Measurements from ENCODE around the gene ZNF207. TPM values are rescaled to one million over a fixed set of nuclear protein-coding genes. Genes with fewer than 3 reads are reported as not detected.

The ZNF207 gene
- total RNA-seq, 1 donor from 2014 or later: 240 TPM

DNA sequence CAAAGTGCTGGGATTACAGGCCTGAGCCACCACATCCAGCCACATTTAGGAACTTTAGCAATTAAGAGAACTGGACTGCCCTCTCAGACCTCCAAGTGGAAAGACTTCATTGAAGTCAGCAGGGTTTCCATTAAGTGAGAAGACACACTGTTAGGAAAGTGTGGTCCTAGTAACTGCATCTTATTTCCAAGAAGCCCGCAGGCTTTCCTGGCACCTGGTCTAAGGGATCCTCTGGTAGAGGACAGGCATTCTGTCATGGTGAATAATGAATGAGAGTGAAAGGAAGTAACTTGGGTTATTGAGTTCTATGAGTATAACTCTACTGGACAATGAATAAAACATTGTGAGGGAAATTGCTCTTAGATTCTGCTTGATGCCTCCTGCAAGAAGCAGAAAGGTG is 22.0 kb upstream of the ZNF207 start:
- TF ChIP-seq, protein P1, sequence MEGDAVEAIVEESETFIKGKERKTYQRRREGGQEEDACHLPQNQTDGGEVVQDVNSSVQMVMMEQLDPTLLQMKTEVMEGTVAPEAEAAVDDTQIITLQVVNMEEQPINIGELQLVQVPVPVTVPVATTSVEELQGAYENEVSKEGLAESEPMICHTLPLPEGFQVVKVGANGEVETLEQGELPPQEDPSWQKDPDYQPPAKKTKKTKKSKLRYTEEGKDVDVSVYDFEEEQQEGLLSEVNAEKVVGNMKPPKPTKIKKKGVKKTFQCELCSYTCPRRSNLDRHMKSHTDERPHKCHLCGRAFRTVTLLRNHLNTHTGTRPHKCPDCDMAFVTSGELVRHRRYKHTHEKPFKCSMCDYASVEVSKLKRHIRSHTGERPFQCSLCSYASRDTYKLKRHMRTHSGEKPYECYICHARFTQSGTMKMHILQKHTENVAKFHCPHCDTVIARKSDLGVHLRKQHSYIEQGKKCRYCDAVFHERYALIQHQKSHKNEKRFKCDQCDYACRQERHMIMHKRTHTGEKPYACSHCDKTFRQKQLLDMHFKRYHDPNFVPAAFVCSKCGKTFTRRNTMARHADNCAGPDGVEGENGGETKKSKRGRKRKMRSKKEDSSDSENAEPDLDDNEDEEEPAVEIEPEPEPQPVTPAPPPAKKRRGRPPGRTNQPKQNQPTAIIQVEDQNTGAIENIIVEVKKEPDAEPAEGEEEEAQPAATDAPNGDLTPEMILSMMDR (IDR thresholded peaks at IDR 0.05; ENCODE audit: unreplicated experiment): no peak
- no peaks in the 10 kb centered on the region for H3K27me3 Mint-ChIP-seq (ENCODE audit: low read depth)
- H3K36me3 Mint-ChIP-seq: peaks cover 5% of the 10 kb centered on the region
- no peak overlapping the region for H3K27ac Mint-ChIP-seq
- no peaks in the 10 kb centered on the region for H3K9me3 Mint-ChIP-seq
- H3K4me1 Mint-ChIP-seq: peaks cover 2% of the 10 kb centered on the region
- no peak for DNase-seq (ENCODE audit: low spot score in 2 of 2, unreplicated experiment in 2 of 2)
- no peak overlapping the region for H3K4me3 Mint-ChIP-seq

DNA sequence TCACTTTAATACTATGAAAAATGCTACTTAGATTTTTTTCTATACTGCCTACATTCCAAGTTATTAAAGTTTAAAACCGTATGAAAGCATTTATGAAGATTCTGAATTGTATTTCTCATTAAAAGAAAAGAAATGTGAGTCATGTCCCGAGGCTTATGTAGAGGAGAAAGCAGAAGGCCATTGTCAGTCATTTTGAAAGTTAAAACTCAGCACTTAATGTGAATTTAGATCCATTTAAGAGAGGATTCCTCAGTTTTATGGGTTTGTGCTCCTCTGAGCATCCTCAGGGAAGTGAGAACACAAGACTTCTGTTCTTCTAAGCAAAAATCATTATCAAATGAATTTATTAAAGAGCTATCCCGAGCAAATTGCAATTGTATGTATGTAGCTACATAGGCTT is 19.8 kb upstream of the ZNF207 start:
- no peaks in the 10 kb centered on the region for H3K27me3 Mint-ChIP-seq (ENCODE audit: low read depth)
- no peaks in the 10 kb centered on the region for H3K9me3 Mint-ChIP-seq
- H3K27ac Mint-ChIP-seq: no peak overlapping the region
- H3K4me1 Mint-ChIP-seq: peaks cover 2% of the 10 kb centered on the region
- H3K36me3 Mint-ChIP-seq: peaks cover 17% of the 10 kb centered on the region
- no peak overlapping the region for H3K4me3 Mint-ChIP-seq
- TF ChIP-seq, protein P1 (IDR thresholded peaks at IDR 0.05; ENCODE audit: unreplicated experiment): no peak
- DNase-seq (ENCODE audit: low spot score in 2 of 2, unreplicated experiment in 2 of 2): no peak

DNA sequence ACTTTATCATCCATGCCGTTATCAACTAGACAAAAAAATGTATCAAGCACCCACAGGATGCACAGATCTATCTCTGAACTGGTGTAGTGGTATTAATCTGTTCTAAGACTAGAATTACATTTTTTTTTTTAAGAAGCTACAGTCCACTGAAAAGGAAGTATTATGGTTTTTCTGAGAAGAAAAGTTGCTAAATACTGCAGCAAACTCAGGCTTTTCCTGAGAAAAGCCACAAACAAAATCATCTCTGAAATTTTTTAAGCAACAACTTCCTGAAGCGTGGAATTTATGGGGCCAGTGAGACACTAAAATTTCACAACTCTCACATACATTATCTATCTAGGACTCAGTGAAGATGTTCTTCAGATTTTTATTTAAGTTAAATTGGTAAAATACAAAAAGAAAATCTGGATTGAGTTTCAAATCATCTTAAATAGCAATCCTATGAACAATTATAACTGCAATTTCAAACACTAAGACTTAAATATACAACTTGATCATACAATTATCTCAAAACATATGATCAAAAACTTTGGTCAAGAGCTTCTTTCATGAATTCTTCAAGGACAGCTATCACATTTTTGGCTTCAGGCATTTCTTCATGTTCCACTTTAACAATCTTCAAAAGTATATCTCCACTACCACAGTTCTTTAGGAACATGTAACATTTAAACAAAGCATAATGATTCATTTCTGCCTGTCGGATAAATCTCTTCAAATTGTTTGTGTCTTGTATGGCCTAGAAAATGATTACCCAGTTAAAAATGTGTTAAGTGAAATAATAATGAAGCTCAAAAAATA is 18.5 kb upstream of the ZNF207 start:
- H3K4me1 Mint-ChIP-seq: peaks cover 4% of the 10 kb centered on the region

DNA sequence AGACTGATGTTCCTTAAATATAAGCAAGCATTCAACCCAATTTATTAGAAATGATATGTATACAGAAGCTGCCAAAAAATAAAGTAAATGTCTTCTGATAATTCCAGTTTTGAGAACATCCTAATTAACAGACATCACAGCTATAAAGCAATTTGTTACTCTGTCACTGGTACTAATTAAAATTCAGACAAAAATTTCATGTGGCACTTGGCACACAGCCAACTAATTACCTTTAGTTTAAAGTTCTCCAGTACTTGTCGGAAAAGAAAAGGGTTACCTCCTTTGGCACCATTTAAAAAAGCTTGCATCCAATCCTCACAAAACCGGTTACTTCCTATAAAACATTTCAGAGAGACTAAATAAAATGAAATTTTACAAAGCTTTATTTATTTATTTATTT is 16.8 kb upstream of the ZNF207 start:
- Mint-ChIP-seq H3K9me3 (no peaks in the 10 kb centered on the region), H3K27me3 (ENCODE audit: low read depth) (no peaks in the 10 kb centered on the region), H3K36me3 (peaks cover 26% of the 10 kb centered on the region)

More for the DNA sequence above, 18.5 kb upstream of the ZNF207 start:
- no peaks in the 10 kb centered on the region for H3K9me3 Mint-ChIP-seq
- H3K27ac Mint-ChIP-seq: no peak overlapping the region
- peaks cover 23% of the 10 kb centered on the region for H3K36me3 Mint-ChIP-seq
- H3K4me3 Mint-ChIP-seq: no peak overlapping the region
- TF ChIP-seq, protein P1 (IDR thresholded peaks at IDR 0.05; ENCODE audit: unreplicated experiment): no peak
- no peak for DNase-seq (ENCODE audit: low spot score in 2 of 2, unreplicated experiment in 2 of 2)
- no peaks in the 10 kb centered on the region for H3K27me3 Mint-ChIP-seq (ENCODE audit: low read depth)

DNA sequence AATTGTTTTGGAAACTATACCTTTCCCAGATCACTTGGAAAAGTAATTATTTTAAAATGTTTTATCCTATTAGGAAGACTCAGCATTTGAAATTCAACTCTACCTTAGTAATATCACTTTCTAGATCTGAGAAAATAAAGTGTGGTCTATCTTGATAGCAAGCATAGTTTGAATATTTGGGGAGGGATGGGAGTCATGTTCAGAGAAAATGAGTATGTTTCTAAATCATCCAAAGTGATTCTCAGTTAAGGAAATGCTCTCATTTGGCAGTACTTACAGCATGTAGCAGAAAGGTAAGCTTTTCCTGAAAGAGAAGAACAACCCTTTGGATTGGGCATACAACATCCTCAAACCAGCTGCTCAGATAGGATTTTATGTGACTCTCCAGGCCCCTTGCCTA is 14.9 kb upstream of the ZNF207 start:
- Mint-ChIP-seq H3K4me3 (no peak overlapping the region), H3K4me1 (peaks cover 5% of the 10 kb centered on the region), H3K27me3 (ENCODE audit: low read depth) (no peaks in the 10 kb centered on the region), H3K27ac (no peak overlapping the region), H3K36me3 (peaks cover 27% of the 10 kb centered on the region), H3K9me3 (no peaks in the 10 kb centered on the region)
- TF ChIP-seq, protein P1 (IDR thresholded peaks at IDR 0.05; ENCODE audit: unreplicated experiment): no peak
- DNase-seq (ENCODE audit: low spot score in 2 of 2, unreplicated experiment in 2 of 2): no peak

More for the DNA sequence above, 16.8 kb upstream of the ZNF207 start:
- DNase-seq (ENCODE audit: low spot score in 2 of 2, unreplicated experiment in 2 of 2): no peak
- Mint-ChIP-seq H3K27ac (no peak overlapping the region), H3K4me1 (peaks cover 4% of the 10 kb centered on the region), H3K4me3 (no peak overlapping the region)
- TF ChIP-seq, protein P1 (IDR thresholded peaks at IDR 0.05; ENCODE audit: unreplicated experiment): no peak
